Myocyte (in vitro differentiated cells): ENCODE measurements around the gene SRSF2. TPM values are rescaled to one million over a fixed set of nuclear protein-coding genes. Genes with fewer than 3 reads are reported as not detected.
"Not testable (repeated sequence)": the region's sequence is repeated elsewhere in the genome, so short reads cannot be mapped to it uniquely, and the experiment has no call there.

Experiments
- DNase-seq: peaks from one replicate; pipeline ENCODE4 v3.0.0-alpha.2; 2012; ENCODE audit warnings: low read depth
- total RNA-seq: library from RNA; depleted of rRNA; stranded (reverse); fragments of >200 nt; gene quantifications from 2 replicates; pipeline ENCODE4 v1.2.3, GENCODE V29; 2014

The SRSF2 gene
- total RNA-seq, 1 donor from 2014 or later: 154 TPM

- peak; percentile 36 for DNase-seq
Measured at GRCh38 chr17:76738468-76738850, 1.3 kb upstream of the SRSF2 start.

- DNase-seq: peak; percentile 93
Measured at GRCh38 chr17:76737676-76738467, 741 bp upstream of the SRSF2 start, which contains the start of gene MFSD11. Gene MFSD11 (plus strand): TSS chr17:76738119. CDS start chr17:76738353, 234 bp downstream.

GRCh38 chr17:76736349-76737081 is 616 bp downstream of the SRSF2 start:
- peak; percentile 78 for DNase-seq

- no peak for DNase-seq
Measured at GRCh38 chr17:76735586-76736348, 1.4 kb downstream of the SRSF2 start.

DNA sequence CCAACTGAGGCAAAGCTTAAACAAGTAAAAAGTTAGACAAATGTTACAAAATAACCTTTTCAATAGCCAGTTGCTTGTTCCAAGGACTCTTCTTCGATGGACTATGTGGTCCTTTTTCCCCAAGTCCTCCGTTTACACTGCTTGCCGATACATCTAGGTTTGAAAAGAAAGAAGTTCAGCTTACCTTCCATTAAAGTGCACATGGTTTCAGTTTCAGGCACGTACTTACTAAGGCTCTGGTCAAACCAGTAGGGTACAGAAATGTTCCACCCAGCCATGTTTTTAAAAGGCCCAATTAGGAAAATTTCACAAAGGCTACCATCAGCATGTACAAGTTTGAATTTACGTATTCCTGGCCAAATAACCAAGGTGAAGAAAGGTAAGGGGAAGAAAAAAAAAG is 2.1 kb downstream of the SRSF2 start:
- no peak for DNase-seq

GRCh38 chr17:76734080-76734840 is 2.9 kb downstream of the SRSF2 start:
- no peak for DNase-seq

- no peak for DNase-seq
Measured at GRCh38 chr17:76733618-76733957, 3.5 kb downstream of the SRSF2 start.

DNA sequence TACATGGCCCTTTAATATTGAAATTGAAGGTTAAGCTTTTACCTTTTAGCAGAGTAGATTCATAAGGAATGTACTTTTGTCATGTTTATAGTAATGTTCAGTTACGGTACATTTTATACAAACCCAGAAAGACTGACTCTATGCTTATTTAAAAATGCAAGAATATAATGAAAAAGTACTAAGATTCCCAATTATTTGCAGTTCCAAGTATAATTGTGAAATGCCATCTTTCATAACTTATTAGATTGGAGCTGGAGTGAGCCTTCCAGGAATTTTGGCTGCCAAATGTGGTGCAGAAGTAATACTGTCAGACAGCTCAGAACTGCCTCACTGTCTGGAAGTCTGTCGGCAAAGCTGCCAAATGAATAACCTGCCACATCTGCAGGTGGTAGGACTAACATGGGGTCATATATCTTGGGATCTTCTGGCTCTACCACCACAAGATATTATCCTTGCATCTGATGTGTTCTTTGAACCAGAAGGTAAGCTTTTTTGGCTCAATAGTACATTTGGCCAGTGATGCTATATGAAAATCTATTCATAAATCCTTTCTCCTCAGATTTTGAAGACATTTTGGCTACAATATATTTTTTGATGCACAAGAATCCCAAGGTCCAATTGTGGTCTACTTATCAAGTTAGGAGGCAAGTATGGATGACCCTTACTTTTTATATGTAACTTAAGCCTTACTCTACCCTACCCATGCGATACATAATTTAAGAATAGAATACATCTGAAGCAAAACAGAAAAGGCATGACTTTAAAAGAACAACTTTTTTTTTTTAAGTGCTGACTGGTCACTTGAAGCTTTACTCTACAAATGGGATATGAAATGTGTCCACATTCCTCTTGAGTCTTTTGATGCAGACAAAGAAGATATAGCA is 4.2 kb downstream of the SRSF2 start:
- no peak for DNase-seq

DNA sequence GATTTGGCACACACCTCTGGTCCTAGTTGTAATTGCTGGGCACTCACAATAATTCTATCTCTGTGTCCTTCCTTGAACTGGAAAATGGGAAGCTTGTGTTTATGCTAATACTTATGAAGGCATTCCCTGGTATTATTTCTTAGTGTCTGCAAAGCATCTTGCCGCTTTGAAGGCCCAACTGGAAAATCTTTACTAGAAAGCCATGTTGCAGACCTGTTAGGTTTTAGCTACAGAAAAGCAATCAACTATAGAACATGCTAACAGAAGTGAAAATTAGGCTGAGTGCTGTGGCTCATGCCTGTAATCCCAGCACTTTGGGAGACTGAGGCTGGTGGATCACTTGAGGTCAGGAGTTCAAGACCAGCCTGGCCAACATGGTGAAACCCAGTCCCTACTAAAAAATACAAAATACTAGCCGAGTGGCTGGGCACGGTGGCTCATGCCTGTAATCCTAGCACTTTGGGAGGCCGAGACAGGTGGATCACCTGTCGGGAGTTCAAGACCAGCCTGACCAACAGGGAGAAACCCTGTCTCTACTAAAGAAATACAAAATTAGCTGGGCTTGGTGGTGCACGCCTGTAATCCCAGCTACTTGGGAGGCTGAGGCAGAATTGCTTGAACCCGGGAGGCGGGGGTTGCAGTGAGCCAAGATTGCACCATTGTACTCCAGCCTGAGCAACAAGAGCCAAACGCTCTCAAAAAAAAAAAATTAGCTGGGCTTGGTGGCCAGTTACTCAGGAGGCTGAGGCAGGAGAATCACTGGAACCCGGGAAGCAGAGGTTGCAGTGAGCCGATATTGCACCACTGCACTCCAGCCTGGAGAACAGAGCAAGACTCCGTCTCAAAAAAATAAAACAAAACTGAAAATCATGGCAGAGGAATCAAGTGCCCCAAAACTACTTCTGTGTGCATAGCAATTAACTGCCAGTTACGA is 5.1 kb downstream of the SRSF2 start:
- DNase-seq: not testable (repeated sequence)

DNA sequence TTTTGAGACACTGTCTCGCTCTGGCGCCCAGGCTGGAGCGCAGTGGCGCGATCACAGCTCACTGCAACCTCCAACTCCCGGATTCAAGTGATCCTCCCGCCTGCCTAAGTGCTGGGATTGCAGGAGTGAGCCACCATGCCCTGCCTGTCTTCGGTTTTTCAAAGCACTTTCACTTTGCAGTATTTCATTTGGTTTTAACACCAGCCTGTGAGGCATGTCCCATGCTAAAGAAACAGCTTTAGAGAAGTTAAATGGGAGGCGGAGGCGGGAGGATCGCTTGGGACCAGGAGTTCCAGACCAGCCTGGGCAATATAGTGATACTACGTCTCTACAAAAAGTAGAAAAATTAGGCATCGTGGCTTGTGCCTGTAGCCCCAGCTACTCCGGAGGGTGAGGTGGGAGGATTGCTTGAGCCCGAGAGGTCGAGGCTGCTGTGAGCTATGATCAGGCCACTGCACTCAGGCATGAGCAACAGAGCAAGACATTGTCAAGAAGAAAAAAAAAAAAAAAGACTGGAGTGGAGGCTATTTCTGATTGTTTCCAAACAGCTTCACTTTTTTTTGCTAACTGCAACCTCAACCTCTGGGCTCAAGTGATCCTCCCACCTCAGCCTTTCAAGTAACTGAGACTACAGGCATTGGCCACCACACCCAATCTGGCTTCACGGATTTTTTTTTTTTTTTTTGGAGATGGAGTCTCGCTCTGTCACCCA is 9.2 kb downstream of the SRSF2 start:
- no peak for DNase-seq

- DNase-seq: peak; percentile 76
Measured at GRCh38 chr17:76726776-76727718, 10.1 kb downstream of the SRSF2 start, which contains the start of gene METTL23. Gene METTL23 (plus strand): TSS chr17:76726839. CDS start chr17:76729711, 2,872 bp downstream.

DNA sequence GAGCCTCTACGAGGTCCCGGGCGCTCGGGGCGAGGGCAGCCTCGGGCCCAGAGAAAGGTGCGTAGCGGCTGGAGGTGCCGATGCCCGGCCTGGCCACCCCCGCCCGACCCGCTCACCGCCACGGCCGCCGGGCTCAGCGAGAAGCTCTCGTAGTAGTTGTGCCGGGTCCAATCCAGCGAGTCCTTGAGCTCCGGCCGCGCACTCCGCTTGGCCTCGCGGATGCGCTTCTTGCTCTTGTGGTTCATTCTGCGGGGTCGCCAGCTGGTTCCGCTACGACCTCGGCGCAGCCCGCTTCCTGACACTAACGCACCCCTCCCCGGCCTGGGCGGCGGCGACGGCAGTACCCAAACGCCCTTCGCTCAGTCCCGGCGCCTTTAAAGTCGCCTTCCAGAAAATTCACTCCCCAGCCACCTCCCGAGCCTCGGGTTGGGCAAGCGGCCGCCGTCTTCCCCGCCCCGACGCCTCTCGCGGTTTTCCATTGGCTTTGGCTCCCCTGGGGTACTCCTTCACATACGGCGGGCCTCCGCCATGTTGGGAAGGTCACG is 10.8 kb downstream of the SRSF2 start, which contains the start of gene JMJD6:
Gene JMJD6, minus strand, starts transcription at position 376 of the 545 bp plus-strand sequence. Its CDS starts 131 bp downstream, at position 245.
- peak; percentile 98 for DNase-seq

DNA sequence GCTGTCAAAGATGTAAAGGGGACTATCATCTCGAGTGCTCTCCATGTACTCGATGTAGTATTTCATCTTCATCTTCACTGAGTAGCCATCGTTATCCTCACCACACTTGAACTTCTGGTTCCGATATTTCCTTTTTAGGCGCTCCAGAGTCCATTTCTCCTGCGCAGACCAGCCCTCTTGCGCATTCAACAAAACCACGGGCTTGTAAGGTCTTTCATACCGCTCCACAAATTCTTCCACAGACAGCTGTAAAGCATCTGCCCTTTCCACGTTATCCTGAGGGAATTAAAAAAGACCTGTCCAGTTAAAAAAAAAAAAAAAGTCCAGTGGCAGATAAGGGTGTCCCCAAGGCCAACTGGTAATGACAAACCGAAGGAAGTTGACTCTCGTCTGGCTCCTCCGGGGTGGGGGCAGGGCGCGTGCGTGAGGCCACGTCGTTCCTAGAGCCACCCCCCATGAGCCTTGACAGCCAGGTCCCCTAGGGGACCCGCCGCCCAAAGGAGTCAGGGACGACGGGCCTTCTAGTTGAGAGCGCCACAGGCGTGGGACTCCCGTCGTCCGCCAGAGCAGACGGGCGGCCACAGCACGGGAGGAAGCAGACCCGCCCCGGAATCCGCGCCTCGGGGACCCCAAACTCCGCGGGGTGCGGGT is 11.4 kb downstream of the SRSF2 start:
- peak; percentile 70 for DNase-seq

DNA sequence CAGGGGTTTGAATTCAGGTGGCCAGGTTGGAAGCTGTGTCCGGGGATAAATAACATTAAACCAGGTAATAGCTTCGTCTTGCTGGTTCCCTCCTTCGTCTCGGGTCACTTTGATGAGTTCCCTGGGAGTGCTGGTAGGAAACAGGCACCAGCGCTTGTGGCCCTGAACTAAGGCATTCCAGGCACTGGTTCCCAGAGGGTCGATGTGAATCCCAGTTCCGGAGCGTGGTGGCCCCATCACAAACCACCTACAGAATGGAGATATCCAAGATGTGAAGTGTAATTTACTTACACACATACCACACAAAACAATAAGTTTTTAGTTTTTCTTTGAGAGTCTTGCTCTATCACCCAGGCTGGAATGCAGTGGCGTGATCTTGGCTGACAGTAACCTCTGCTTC is 13.3 kb downstream of the SRSF2 start:
- DNase-seq: no peak

DNA sequence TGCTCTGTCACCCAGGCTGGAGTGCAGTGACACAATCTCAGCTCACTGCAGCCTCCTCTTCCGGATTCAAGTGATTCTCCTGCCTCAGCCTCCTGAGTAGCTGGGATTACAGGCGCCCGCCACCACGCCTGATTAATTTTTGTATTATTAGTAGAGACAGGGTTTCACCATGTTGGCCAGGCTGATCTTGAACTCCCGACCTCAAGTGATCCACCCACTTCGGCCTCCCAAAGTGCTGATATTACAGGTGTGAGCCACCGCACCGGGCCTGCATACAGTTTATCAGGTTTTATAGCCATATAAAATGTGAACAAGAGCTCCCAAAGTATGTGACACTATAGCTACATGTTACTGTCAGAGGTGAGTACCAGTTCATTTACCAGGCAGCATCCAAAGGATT is 14.2 kb downstream of the SRSF2 start:
- DNase-seq: not testable (repeated sequence)

- DNase-seq: no peak
Measured at GRCh38 chr17:76722279-76722678, 14.9 kb downstream of the SRSF2 start.
